SW480 (cell line): ENCODE data around the gene GRHL1.
"Not testable (repeated sequence)": the region's sequence is repeated elsewhere in the genome, so short reads cannot be mapped to it uniquely, and the experiment has no call there.

Experiments
- DNase-seq: peaks from one replicate; pipeline ENCODE4 v3.0.0-alpha.2; 2016; ENCODE audit warnings: low spot score

GRHL1 gene

GRCh38 chr2:9951522-9952285 is at the start of gene GRHL1:
Gene GRHL1, plus strand, starts transcription at chr2:9951693. Its CDS starts 141 bp downstream, at chr2:9951834.
- peak; percentile 88 for DNase-seq

- no peak for DNase-seq
These were observed 46.1 kb upstream of the GRHL1 start for GRCh38 chr2:9905413-9905812.

GRCh38 chr2:9907402-9907801 is 44.1 kb upstream of the GRHL1 start:
- no peak for DNase-seq

- no peak for DNase-seq
These were observed 42.9 kb upstream of the GRHL1 start for GRCh38 chr2:9908639-9909038.

- DNase-seq, result no peak
These were observed 42.4 kb upstream of the GRHL1 start for GRCh38 chr2:9909106-9909505.

GRCh38 chr2:9910699-9911098 is 40.8 kb upstream of the GRHL1 start:
- no peak for DNase-seq

GRCh38 chr2:9912468-9912867 is 39.0 kb upstream of the GRHL1 start:
- no peak for DNase-seq

GRCh38 chr2:9914384-9915065 is 37.0 kb upstream of the GRHL1 start:
- DNase-seq, result peak; percentile 72

GRCh38 chr2:9918275-9918674 is 33.2 kb upstream of the GRHL1 start:
- DNase-seq, result no peak

- no peak for DNase-seq
These were observed 32.0 kb upstream of the GRHL1 start for GRCh38 chr2:9919512-9919911.

GRCh38 chr2:9927020-9927419 is 24.5 kb upstream of the GRHL1 start:
- not testable (repeated sequence) for DNase-seq

GRCh38 chr2:9937258-9937657 is 14.2 kb upstream of the GRHL1 start:
- no peak for DNase-seq

- DNase-seq, result no peak
These were observed 13.5 kb upstream of the GRHL1 start for GRCh38 chr2:9937968-9938367.

- DNase-seq, result no peak
These were observed 11.7 kb upstream of the GRHL1 start for GRCh38 chr2:9939587-9940485.

- peak; percentile 34 for DNase-seq
These were observed 10.1 kb upstream of the GRHL1 start for GRCh38 chr2:9941196-9941995.

GRCh38 chr2:9941996-9942390 is 9.5 kb upstream of the GRHL1 start:
- no peak for DNase-seq

- DNase-seq, result peak; percentile 20
These were observed 7.1 kb upstream of the GRHL1 start for GRCh38 chr2:9944330-9944758.

- DNase-seq, result no peak
These were observed 5.9 kb upstream of the GRHL1 start for GRCh38 chr2:9945596-9945995.

GRCh38 chr2:9946076-9946475 is 5.4 kb upstream of the GRHL1 start:
- DNase-seq, result no peak

- DNase-seq, result no peak
These were observed 4.7 kb upstream of the GRHL1 start for GRCh38 chr2:9946818-9947217.

GRCh38 chr2:9948721-9949120 is 2.8 kb upstream of the GRHL1 start:
- no peak for DNase-seq
